Adipocyte (in vitro differentiated cells): ENCODE measurements around the gene COQ8B.

Source experiments
- DNase-seq: peaks from one replicate; pipeline ENCODE4 v3.0.0-alpha.2; 2015; ENCODE audit warnings: low read depth
- H3K27me3 ChIP-seq: replicated peaks from 2 replicates; pipeline ENCODE4 v1.7.0; 2013; ENCODE audit warnings: mild to moderate bottlenecking, low read length, moderate library complexity; ENCODE audit not compliant: control insufficient read depth, insufficient read depth
- H3K36me3 ChIP-seq: 2 replicates; pipeline ENCODE4 v1.7.0; 2013; ENCODE audit warnings: low read length, mild to moderate bottlenecking, moderate library complexity; ENCODE audit not compliant: control insufficient read depth, insufficient read depth, severe bottlenecking
- H3K4me1 ChIP-seq: 2 replicates; pipeline ENCODE4 v1.7.0; 2013; ENCODE audit warnings: mild to moderate bottlenecking, low read length, moderate library complexity; ENCODE audit not compliant: control insufficient read depth, insufficient read depth
- H3K4me3 ChIP-seq: 2 replicates; pipeline ENCODE4 v1.7.0; 2013; ENCODE audit warnings: mild to moderate bottlenecking, low read length, moderate library complexity
- H3K9ac ChIP-seq: 2 replicates; pipeline ENCODE4 v1.7.0; 2013; ENCODE audit warnings: mild to moderate bottlenecking, low read length, moderate library complexity
- H3K9me3 ChIP-seq: 2 replicates; pipeline ENCODE4 v1.7.0; 2013; ENCODE audit warnings: mild to moderate bottlenecking, low read length, moderate library complexity; ENCODE audit not compliant: control insufficient read depth

Gene COQ8B

GRCh38 chr19:40672573-40673299 lies 44.0 kb downstream of the COQ8B start:
- Histone ChIP-seq H3K4me1 (no peaks in the 10 kb centered on the region), H3K9ac (no peak overlapping the region), H3K9me3 (no peaks in the 10 kb centered on the region), H3K36me3 (peaks cover 99% of the 10 kb centered on the region), H3K27me3 (no peaks in the 10 kb centered on the region), H3K4me3 (no peak overlapping the region)
- DNase-seq: no peak

- H3K9me3 ChIP-seq: no peaks in the 10 kb centered on the region
- peaks cover 99% of the 10 kb centered on the region for H3K36me3 ChIP-seq
- no peak overlapping the region for H3K9ac ChIP-seq
- no peak for DNase-seq
- no peaks in the 10 kb centered on the region for H3K27me3 ChIP-seq
- H3K4me3 ChIP-seq: no peak overlapping the region
- no peaks in the 10 kb centered on the region for H3K4me1 ChIP-seq
Measured at GRCh38 chr19:40672038-40672437, 44.6 kb downstream of the COQ8B start.

- Histone ChIP-seq H3K9ac (no peak overlapping the region), H3K27me3 (no peaks in the 10 kb centered on the region), H3K36me3 (peaks cover 97% of the 10 kb centered on the region), H3K9me3 (no peaks in the 10 kb centered on the region), H3K4me3 (no peak overlapping the region), H3K4me1 (no peaks in the 10 kb centered on the region)
- DNase-seq: no peak
Measured at GRCh38 chr19:40671404-40671803, 45.3 kb downstream of the COQ8B start.

- peaks cover 75% of the 10 kb centered on the region for H3K36me3 ChIP-seq
- H3K9me3 ChIP-seq: no peaks in the 10 kb centered on the region
- no peak for DNase-seq
- H3K27me3 ChIP-seq: no peaks in the 10 kb centered on the region
- H3K4me1 ChIP-seq: no peaks in the 10 kb centered on the region
- H3K9ac ChIP-seq: no peak overlapping the region
- no peak overlapping the region for H3K4me3 ChIP-seq
Measured at GRCh38 chr19:40668991-40669614, 47.6 kb downstream of the COQ8B start.

GRCh38 chr19:40667602-40668001 lies 49.1 kb downstream of the COQ8B start:
- Histone ChIP-seq H3K36me3 (peaks cover 60% of the 10 kb centered on the region), H3K9me3 (no peaks in the 10 kb centered on the region)
- no peak for DNase-seq

GRCh38 chr19:40666803-40667438 lies 49.8 kb downstream of the COQ8B start:
- DNase-seq: no peak
- Histone ChIP-seq H3K4me3 (no peak overlapping the region), H3K27me3 (no peaks in the 10 kb centered on the region), H3K9me3 (no peaks in the 10 kb centered on the region), H3K36me3 (peaks cover 53% of the 10 kb centered on the region), H3K4me1 (peaks cover 11% of the 10 kb centered on the region), H3K9ac (no peak overlapping the region)

More at GRCh38 chr19:40667602-40668001, 49.1 kb downstream of the COQ8B start:
- Histone ChIP-seq H3K27me3 (no peaks in the 10 kb centered on the region), H3K4me1 (peaks cover 8% of the 10 kb centered on the region), H3K4me3 (no peak overlapping the region), H3K9ac (no peak overlapping the region)

- Histone ChIP-seq H3K4me1 (peaks cover 20% of the 10 kb centered on the region), H3K27me3 (no peaks in the 10 kb centered on the region), H3K36me3 (peaks cover 24% of the 10 kb centered on the region), H3K9me3 (no peaks in the 10 kb centered on the region), H3K9ac (peak overlapping the region; percentile 55), H3K4me3 (peak overlapping the region; percentile 83)
- peak; percentile 52 for DNase-seq
Measured at GRCh38 chr19:40663695-40664692, 52.7 kb downstream of the COQ8B start.

- Histone ChIP-seq H3K36me3 (peaks cover 15% of the 10 kb centered on the region), H3K9ac (peak overlapping the region; percentile 55)
Measured at GRCh38 chr19:40662925-40663694, 53.6 kb downstream of the COQ8B start.

GRCh38 chr19:40661616-40662015 lies 55.1 kb downstream of the COQ8B start:
- H3K4me1 ChIP-seq: peaks cover 20% of the 10 kb centered on the region
- no peak overlapping the region for H3K4me3 ChIP-seq
- DNase-seq: no peak
- H3K9ac ChIP-seq: no peak overlapping the region
- no peaks in the 10 kb centered on the region for H3K9me3 ChIP-seq
- H3K27me3 ChIP-seq: no peaks in the 10 kb centered on the region
- peaks cover under 1% of the 10 kb centered on the region for H3K36me3 ChIP-seq

More at GRCh38 chr19:40662925-40663694, 53.6 kb downstream of the COQ8B start:
- no peaks in the 10 kb centered on the region for H3K9me3 ChIP-seq
- peak; percentile 95 for DNase-seq
- H3K4me3 ChIP-seq: peak overlapping the region; percentile 83
- H3K4me1 ChIP-seq: peaks cover 20% of the 10 kb centered on the region
- no peaks in the 10 kb centered on the region for H3K27me3 ChIP-seq

- DNase-seq: no peak
- peak overlapping the region; percentile 21 for H3K9ac ChIP-seq
- H3K27me3 ChIP-seq: no peaks in the 10 kb centered on the region
- H3K4me1 ChIP-seq: peaks cover 20% of the 10 kb centered on the region
- H3K4me3 ChIP-seq: no peak overlapping the region
- no peaks in the 10 kb centered on the region for H3K36me3 ChIP-seq
- no peaks in the 10 kb centered on the region for H3K9me3 ChIP-seq
Measured at GRCh38 chr19:40659566-40659965, 57.1 kb downstream of the COQ8B start.
